HG03460 (cell line): Measurements from ENCODE around the gene SCARB1.

ENCODE experiments used
- ATAC-seq: cut with Tn5 transposase; IDR thresholded peaks from one replicate; pipeline ENCODE4 v1.9.1; 2021; ENCODE audit not compliant: unreplicated experiment

SCARB1 gene

DNA sequence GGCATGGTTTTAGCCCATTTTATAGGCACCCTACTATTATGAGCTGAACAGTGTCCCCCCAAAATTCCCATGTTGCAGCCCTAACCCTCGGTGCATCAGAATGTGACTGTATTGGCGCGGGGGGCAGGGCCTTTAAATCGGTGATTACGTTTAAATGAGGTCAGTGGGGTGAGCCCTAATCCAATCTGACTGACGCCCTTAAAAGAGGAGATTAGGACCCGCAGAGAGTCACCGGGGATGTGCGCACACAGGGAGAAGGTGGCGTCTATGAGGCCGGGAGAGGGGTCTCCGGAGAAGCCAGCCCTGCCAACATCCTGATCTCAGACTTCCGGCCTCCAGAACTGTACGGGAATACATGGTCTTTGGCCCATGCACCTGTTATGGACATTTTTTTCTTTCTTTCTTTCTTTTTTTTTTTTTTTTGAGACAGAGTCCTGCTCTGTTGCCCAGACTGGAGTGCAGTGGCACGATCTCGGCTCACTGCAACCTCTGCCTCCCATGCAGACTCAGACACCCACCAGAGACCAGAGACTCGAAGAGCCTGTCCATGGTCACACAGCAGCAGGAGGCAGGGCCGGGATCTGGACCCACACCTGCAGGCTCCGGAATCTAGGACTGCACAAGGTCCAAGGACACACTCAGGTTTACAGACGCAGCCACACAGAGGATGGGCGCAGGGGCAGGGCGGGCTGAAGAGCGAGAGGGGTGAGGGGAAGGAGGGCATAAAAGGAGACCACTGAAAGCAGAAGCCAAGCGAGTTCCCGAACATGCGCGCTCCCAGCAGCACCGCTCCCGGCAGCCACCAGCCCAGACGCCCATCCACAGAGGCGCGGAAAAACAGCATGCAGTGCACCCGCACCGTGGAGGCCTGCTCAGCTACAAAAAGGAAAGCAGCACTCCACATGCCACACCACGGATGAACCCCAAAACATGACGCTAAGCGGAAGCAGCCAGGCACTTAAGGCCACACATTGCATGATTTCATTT, 19.0 kb downstream of the SCARB1 start:
- ATAC-seq: no peak

DNA sequence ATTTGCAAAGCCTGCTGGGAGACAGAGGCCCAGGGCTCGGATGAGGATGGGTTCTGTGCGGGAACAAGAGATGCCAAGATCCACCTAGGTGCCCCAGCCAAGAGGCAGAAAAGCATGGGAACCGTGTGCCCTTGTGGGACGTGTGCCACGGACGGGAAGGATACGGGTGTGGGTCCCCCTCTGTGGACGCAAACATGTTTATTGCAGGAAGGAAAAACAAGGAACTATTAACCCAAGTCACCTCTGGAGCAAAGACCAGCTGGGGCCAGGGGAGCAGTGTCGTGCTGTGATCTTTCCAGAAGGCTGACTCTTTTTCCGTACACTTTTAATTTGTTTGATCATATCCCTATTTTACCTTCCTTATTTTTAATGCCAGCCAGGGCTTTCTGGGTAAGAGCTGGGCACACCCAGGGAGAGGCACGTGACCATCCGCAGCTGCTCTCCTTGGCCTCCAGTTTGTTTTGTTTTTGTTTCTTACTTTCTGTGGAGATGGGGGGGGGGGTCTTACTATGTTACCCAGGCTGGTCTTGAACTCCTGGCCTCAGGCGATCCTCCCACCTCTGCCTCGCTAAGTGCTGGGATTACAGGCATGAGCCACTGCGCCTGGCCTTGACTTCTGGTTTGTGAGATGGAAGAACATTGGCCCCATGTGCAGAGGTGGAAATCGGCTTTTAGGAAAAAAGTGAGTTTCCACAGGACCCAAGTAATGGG, 20.7 kb downstream of the SCARB1 start:
- no peak for ATAC-seq

DNA sequence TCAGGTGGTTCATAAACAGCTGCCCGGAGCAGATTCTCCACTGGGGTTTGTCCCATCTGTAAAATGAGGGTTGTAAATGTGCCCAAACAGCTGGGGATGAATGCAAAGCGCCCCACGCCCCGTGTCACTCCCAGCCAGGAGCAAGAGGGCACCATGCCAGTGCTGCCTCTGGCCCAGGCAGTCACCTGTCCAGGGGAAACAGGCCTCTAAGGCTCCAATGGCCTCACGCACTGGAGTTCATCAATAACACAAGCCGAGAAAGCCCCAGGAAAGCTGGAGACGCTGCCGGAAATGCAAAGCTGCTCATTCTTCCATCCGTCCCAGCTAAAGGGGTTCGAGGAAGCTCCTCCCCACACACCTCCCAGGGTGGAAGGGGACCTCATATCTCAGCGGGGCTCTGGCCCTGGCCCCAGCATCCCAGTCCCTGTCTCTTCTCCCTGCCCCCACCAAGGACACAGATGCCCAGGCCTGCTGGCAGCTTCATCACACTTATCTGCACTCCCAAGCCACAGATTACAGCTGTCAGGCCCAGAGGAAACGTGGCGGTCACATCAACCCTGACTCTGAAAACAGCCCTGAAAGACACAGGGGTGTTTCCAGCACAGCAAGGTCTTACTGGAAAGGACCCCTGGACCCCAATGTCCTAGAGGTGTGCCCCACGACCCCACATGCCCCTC, 21.5 kb downstream of the SCARB1 start:
- ATAC-seq: no peak

DNA sequence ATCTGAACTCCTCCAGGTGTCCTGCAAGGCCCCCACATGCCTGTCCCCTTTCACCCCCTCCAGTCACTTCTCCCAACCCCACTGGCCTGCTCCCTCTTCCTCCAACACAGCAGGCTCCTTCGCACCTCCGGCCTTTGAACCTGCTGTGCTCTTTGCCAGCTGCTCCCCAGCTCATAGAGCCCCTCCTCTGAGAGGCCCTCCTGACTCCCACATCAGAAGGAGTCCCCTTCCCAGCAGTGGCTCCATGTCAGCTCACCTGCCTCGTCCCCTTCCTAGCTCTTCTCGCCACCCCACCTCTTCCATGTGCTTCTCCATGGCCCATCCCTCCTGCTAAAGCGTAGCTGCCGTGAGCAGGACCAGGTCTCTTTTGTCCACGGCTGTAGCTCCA, 22.1 kb downstream of the SCARB1 start:
- no peak for ATAC-seq

DNA sequence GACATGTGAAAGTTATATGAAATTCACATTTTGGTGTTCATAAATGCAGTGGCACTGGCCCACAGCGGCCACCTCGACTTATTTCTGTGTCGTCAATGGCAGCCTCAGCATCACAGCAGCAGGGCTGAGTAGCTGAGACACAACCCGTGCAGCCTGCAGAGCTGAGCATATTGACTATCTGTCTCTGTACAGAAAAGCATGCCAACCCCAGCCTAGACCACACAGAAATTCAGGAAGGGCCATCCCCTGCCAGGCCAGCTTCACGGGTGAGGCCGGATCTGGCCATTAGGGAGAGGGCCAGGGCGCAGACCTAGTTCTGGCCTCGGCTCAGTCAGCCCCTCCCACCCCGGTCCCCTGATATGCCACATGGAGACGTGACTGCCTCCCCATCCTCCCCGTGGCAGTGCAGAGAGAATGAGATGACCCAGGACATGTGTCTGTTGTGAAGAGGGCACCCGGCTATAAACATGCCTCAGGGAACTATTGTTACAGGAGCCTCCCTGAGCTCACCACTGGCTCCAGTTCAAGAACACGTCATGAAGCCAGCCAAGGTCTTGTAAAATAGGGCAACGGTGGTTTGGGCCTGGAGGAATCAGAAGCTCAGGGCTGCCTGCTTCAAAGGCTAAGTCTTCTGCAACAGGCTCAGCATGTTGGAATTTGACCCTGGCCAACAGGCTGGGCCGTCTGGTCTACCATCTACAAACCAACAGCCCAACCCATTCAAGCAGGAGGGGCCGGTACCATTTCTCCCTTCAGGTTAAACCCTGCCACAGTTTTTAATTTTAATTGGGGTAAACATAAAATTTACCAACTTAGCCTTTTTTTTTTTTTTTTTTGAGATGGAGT, 25.5 kb downstream of the SCARB1 start:
- ATAC-seq: no peak

DNA sequence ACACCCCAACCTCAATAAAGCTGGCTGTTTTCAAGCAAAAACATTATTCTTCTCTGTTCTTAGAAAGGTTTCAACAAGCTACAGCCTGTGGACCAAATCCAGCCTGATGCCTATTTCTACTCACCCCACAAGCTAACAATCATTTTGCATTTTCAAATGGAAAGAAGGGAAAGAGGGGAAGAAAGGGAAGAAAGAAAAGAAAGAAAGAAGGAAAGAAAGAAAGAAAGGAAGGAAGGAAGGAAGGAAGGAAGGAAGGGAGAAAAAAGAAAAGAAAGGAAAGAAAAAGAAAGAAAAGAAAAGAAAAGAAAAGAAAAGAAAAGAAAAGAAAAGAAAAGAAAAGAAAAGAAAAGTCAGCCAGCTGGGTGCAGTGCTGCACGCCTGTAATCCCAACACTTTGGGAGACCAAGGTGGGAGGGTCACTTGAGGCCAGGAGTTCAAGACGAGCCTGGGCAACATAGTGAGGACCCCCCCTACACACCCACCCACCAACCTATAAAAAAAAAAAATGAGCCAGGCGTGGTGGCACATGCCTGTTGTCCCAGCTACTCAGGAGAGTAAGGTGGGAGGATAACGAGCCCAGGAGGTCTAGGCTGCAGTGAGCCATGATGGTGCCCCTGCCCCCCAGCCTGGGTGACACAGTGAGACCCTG, 26.3 kb downstream of the SCARB1 start:
- no peak for ATAC-seq

DNA sequence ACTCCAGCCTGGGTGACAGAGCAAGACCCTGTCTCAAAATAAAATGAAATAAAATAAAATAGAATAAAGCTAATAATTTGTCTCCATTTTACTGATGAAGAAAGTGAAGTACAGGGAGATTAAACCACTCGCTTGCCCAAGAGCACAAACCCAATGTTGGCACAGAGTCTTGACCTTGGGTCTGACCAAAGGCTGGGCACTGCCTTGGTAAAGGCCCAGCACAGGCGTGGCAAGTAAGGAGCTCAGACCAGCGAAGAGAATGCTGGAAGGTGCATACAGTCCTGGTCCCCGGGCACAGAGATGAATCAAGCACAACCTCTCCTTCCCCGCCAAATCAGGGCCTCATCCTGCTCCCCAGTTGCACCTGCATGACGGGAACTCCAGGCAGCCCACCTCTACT, 26.9 kb downstream of the SCARB1 start:
- no peak for ATAC-seq

DNA sequence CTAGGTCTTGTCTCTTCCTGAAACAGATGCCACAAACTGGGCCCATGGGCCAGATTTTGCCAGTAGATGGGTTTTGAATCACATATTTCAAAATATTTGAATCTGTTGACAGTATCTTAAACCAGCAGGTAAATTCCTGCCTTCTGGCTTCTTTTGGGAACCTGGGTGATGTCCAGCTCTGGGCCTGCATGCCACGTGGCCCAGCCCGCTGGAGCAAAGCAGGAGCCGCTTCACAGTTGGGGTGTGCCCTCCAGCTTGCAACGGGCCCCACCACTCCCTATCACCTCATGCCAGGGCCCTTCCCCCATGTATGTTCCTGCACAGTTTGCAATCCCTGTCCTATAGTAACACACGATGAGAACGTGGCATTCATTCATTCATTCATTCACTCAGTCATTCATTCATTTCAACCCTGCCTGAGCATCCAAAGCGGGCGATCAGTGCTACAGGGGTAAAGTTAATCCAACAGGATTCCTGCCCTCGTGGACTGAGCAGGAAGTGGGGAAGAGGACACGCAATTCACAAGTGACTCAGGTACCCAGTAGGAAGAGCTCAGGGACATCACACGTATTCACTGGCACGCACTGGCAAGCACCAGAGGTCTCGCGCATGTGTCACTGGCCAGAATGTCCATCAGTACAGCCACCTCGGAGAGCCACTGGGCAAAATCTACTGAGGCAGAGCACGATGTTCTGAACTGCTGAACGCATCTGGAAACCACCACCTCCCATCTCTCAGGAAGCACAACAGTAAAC, 27.8 kb downstream of the SCARB1 start:
- ATAC-seq: no peak

DNA sequence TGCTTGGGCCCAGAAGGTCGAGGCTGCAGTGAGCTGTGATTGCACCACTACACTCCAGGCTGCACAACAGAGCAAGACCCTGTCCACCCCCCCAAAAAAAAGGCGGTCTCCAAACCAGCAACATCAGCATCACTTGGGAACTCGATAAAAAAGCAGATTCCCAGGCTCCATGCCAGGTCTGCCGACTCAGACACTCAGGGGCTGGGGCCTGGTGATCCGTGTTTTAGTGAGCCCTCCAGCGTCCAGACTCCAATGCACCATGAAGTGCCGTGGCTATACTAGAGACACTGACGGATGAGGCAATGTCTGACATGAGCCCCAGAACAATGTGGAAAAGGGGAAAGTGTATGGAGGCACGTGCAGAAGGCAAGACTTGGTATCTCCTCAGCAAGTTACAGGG, 28.8 kb downstream of the SCARB1 start:
- no peak for ATAC-seq

DNA sequence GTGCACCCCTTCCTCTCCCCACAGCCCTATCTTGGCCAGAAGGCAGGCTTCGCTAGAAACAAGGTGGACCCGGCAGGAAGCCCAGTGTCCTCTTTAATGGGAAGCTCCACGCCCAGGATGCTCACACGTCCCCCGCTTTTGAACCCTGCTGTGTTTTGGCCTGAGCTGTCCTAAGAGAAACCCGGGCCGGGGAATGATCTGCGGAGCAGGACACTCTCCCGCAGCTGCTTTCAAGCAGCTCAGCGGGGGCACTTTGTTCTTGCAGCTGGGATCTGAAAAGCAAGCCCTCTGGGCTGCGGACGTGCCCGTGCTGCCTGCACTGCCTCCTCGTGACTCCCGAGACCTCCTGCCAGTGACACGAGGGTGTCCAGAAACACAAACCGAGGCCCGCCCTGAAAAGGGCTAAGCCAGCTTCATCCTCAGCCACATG, 30.0 kb downstream of the SCARB1 start:
- no peak for ATAC-seq

DNA sequence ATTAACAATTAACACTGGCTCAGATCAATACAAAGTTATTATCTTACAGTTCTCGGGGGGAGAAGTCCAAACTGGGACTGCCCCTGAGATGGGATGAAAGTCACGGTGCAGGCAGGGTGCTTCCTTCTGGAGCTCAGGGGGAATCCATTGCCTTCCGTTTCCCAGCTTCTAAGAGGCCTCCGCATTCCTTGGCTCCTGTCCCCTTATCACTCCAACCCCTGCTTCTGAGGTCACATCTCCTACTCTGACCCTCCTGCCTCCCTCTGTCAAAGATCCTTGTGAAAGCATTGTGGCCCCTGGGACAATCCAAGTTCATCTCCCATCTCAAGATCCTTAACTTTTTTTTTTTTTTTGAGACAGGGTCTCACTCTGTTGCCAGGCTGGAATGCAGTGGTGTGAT, 30.8 kb downstream of the SCARB1 start:
- no peak for ATAC-seq

DNA sequence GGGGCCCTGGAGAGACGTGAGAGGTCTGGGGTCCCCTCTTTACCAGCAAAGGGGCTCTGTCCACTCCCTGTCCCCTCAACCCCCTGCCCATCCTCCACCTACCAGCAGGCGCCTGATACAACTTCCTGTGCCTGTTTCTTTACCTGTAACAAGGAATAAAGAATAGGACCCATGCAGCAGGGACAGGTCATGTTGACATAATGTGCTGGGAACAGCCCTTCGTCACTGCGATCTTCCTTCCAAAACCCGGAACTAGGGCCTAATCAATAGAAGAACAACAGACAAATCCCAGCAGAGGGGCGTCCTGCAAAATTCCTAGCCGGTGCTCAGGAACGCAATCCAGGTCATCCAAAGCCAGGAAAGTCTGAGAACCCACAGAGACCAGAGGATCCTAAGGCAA, 32.1 kb downstream of the SCARB1 start:
- ATAC-seq: no peak

DNA sequence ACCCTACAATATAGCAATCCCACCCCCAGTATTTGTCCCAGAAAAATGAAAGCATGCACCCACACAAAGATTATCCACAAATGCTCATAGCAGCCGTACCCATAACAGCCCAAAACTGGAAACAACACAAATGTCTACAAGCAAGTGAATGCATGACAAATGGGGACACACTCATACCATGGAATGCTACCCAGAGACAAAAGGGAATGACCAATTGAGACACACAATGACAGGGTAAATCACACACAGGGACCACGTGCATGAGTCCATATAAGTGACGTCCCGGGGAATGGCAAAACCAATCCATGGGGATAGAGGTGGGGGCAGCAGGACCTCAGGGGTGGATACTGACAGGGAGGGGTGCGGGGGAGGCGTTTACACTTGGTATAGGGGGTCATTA, 33.4 kb downstream of the SCARB1 start:
- ATAC-seq: no peak

DNA sequence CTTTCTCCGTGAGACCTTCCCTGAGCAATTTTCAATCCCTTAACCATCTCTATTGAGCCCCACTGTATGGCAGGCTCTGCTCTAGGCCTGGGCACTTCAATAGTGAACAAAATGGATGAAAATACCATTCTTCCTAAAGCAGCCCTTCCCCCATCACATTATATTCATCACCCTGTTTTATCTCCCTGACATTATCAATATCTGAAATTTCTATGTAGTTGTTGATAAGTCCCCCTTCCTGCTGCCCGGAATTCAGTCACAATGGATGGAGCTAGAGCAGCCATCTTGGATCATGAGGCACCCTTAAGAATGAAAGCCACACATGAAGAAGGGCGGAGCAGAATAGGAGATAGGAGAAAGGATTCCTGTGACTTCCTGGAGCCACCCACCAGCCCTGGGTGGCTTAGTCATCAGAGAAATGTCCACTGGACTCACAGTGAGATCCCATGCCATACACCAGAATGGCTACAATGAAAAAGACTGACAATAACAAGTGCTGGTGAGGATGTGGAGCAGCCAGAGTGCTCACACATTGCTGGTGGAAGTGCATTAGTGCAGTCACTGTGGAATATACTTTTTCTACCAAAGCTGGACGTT, 33.9 kb downstream of the SCARB1 start:
- ATAC-seq: no peak

DNA sequence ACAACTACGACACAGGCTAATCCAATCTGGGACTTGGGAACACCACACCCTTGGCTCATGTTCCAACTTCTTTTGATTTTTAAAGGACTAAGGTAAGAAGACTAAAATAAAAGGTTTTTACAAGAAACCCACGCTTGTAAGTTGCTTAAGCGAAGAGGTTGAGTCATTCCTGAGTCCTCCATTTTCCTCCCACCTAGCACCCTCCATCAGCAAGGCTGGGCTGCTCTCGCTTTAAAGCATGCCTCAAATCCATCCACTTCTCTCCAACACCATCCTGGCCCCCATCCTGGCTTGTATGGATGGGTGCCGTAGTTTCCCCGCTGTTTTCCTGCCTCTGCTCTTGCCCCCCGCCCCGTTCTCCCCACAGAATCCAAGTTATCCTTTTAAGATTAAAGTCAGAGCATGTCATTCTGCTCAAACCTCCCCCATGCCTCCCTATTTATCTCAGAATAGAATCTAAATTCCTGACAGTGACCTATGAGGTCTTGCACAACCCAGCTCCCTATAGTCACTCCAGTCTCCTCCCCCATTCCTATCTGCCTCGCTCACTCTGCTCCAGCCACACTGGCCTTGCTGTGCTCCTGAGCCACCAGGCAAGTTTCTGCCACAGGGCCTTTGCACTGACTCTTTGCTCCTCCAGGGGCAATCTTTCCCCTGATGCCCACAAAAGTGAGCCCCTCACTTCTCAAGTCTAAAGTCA, 34.5 kb downstream of the SCARB1 start:
- no peak for ATAC-seq

DNA sequence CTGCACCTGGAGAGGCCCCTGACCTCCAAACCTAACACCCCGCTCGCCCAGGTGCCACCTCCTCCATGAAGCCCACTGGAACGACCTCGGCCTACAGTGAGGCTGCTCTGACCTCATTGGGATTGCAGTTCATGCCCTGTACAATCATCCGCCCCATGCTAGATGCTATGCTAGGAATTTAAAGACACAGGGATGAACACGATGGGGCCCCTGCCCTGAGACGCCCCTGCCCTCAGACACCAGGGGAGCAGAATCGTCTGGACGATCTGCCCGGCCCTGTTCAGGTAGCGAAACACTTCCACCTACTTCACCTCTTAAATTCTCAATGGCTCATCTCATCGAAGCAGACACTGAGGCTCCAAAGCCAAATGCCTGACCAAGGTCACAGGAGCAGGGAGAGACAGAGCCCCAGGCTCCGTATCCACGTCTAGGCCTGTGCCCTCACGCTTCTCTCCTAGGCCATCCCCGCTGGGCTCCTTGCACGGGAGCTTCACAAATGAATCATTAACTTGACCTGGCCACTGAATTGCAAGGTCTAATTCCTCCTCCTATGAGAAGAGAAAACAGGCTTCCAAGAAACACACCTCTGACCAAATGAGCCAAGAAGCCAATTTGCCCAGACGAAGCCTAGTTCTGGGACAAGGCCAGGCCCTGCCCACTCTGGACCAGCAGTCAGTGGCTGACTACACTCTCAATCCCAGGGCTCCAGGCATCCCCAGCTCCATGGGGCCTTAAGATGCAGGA, 35.2 kb downstream of the SCARB1 start:
- no peak for ATAC-seq

DNA sequence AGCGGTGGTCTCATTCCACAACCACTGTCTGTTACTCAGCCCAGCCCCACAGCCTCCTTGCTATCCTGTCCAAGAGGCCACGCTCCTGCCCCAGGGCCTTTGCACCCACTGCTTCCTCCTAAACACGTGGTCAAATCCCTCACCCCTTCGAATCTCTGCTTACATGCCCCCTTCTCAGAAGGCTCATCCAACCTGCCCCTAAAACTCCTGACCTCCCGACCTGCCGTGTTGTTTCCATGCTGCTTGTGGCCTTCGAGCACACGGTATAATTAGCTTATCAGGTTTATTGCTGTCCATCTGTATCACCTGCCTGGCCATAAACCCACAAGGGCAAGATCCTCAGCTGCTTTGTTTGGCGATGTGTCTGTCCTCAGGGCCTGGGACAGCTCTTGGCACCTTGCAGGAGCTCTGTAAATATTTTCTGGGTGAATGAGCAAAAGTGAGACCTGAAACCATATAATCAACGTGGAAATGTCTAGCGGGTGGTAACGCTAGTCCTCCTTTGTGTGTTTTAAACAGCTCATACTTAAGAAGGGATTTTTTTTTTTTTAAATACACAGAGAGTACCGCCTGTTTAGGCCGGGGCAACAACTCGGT, 36.0 kb downstream of the SCARB1 start:
- ATAC-seq: peak; percentile 56
